ELR (cell line): ENCODE results near the gene PPME1.

ENCODE experiments used
- DNase-seq: peaks from one replicate; pipeline ENCODE4 v3.0.0-alpha.2; 2015; ENCODE audit warnings: low read depth

The PPME1 gene

DNA sequence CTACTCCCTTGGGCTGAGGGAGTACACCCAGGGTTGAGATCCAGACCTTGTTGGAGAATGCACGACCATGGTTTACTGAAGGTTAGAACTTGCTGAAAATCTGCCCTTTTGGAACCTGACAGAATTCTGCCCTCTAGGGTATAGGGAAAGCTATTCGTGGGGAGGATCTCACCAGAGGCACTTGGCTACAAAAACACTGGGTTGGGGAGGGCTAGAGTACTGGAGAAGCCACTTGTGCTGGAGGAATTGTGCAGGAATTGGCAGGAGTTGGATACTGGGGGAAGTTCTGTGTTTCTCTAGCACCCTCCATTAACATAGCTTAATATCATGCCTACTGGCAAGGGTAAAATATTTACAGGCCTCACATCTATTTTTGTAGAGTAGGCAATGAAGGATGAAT, 55.8 kb downstream of the PPME1 start:
- DNase-seq: no peak

DNA sequence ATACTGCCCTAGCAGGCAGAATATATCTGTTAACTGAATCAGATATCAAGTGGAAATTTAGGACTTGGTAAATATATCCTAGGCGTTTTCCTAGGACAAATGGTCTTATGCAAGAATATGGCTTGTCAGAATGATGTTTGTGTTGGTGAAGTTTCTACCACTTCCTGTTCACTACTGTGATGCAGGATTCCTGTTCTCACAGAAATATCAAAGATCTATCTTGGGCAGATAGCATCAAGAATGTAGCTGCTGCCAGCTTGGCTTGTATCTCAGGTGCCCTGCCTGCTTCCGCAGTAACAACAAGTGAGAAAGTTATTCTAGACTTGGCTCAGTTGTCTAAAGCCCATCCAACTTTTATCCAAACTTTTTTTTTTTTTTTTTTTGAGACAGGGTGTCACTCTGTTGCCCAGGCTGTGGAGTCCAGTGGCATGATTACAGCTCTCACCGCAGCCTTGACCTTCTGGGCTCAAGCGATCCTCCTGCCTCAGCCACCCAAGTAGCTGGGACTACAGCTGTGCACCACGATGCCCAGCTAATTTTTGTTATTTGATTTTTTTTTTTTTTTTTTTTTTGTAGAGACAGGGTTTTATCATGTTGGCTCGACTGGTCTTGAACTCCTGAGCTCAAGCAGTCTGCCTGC, 61.3 kb downstream of the PPME1 start:
- DNase-seq: no peak

DNA sequence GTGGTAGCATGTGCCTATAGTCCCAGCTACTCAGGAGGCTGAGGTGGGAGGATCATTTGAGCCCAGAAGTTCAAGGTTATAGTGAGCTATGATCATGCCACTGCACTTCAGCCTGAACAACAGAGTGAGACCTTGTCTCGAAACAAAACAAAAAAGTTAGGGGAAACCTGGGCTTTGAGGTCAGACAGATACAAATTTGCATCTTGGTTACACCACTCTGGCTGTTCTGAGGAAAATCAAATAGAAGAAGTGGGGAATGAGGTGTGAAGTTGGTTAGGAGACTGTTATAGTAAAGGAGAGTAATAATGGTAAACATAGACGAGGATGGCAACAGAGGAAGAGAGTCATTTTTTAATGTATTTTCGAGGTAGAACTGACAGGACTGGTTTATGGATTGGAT, 62.6 kb downstream of the PPME1 start:
- no peak for DNase-seq

DNA sequence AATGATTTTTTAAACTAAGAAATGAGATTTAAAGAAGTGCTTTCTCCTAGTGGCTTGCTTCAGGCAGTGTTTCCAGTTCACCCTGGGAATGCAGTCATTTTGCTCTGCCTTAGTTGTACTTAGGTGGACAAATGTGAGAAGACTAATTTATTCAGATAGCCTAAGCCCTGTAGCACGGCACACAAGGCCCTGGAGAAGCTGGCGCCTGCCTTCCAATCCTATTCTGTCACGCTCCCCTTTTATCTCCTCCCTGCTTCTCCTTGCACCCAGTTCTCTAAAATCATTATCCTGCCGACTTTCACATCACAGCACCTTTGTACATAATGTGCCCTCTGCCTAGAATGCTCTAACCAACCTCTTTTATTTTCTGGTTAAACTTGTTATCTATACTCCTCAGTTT, 64.0 kb downstream of the PPME1 start:
- no peak for DNase-seq

DNA sequence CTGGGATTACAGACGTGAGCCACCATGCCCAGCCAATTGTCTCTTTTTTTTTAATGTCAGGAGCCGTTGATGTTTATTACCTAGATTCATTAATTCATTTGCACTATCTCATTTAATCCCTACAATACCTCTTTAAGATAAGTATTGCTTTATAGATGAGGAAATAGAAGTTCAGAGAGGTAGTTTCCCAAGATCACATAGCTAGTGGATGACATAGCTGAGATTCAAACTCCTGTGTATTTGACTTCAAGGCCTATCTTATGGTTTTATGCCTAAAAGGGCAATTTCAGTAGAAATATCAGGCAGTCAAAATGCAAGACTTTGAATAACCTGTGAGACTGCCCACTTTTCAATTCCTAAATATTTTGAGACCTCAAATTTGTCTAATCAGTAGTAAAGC, 66.5 kb downstream of the PPME1 start:
- no peak for DNase-seq

DNA sequence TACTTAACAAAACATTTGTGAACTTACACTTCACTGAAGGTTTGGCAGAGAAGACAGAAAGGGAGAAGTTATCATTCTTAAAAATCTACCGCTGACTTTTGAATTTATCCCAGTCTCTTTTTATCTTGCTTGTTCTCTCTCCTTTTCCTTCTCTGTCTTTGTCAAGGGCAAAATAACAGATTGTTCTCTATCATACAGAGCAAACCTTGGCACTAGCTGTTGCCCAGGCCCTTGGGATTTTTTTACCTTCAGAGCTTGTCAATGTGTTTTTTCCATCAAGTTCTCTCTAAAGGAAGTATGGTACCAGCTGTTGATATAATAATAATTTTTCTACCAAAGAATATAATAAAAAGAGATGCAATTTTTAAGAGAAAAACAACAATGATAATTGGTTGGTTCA, 67.2 kb downstream of the PPME1 start:
- DNase-seq: no peak

DNA sequence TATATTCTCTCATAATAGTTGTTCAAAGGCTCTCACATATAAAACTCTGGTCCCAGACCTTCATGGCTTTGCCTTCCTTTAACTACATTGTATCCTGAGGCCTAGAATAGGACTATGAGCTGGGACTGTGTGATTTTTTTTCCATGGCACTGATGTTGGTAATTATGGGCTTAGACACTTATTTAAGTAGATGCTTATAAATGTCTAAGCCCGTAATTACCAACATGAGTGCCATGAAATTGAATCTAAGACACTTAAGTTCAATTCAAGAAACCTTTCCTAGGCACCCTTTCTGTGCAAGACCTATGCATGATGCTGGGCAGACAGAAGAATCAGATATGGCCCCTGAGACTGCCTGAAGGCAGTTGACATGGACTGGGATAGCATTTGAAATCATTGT, 77.4 kb downstream of the PPME1 start:
- no peak for DNase-seq

DNA sequence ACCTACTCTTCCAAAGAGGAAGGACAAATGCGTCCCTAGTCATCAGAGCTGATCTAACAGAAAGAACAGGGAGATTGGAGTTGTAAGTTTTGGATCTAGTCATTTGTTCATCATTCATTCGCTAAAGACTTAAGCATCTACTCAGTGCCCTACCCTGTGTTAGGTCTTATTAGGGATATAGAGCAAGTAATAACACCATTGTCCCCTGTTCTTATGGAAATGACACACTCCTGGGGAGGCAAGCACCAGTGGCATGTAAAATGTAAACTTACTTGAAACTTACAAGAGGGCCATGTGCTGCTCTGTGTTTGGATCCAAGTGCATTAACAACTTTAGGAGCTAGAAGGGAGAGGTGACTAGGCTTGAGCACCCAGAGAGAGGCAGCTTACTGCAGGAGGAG, 78.4 kb downstream of the PPME1 start:
- no peak for DNase-seq

DNA sequence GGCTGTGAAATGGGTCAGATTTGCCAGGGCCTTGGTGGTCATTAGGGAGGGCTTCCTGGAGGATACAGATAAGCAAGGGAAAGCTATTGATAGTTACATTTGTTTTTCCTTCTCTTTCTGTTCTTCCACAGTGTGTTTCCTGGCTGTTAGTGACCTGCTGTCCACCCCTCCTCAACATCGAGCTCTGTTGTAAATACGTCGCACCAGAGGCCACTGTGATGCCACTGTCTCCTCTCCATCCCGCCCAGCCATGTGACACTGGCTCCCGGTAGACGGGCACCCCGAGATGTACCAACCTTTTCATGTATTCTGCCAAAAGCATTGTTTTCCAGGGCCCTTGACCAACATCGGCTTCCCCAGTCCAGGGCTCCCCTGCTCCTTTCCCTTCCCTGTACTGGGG, 82.3 kb downstream of the PPME1 start:
- DNase-seq: no peak

DNA sequence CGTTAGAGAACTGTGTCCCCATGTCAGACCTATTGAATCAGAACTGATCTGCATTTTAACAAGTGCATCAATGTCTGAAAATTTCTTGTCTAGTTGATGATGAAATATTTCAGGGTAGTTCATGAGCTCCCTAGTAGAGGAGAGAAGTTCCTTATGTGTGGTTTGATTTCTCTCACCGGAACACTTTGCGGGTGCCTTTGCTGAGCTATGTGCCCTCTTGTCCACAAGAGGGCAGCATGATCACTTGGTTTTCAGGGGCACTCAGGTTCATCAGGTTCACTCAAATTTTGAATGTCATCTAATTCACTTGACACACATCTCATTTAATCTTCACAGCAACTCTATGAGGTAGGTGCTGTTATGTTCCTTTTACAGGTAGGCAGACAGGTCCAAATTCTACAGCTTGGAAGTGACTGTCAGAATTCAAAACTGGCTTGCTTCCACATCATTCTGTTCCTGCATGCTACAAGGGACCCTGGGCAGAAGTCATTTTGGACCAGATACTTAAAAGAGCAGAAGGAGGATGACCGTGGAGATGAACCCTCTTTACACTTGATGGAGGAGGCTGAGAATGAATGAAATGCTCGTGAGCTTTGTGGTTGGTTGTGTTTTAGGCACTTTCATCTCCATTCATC, 84.8 kb downstream of the PPME1 start:
- peak; percentile 64 for DNase-seq

DNA sequence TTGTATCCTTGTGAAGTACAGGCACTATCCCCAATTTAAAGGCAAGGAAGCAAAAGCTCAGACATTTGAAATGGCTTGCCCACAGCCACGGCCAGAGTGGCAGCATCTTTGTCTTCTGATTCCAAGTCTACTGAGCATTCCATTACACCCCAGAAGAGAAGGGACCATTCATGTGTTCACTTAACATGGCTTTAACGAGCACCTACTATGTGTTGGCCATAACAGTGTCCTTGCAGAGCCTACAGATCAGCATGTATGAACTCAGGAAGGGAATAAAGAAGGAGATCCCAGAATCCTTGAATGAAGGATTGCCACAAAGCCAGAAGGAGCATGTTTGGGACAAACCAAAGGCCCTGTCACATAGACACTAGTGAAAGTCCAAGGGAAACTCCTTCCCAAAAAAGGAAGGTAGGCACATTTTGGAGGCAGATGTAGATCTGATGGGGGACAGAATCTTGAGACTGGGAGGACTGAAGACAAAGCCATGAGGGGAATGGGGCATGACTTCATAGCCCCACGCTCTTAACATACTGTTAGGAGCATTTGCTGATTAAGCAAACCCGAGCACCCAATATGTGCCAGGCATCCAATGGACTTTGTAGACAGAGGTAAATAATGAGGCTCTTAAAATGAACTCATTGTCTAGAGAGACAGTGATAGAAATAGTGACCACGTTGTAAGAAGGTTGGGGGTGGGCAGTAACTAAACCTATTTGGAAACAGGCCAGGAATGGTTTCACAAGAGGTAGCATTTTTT, 85.5 kb downstream of the PPME1 start:
- no peak for DNase-seq

DNA sequence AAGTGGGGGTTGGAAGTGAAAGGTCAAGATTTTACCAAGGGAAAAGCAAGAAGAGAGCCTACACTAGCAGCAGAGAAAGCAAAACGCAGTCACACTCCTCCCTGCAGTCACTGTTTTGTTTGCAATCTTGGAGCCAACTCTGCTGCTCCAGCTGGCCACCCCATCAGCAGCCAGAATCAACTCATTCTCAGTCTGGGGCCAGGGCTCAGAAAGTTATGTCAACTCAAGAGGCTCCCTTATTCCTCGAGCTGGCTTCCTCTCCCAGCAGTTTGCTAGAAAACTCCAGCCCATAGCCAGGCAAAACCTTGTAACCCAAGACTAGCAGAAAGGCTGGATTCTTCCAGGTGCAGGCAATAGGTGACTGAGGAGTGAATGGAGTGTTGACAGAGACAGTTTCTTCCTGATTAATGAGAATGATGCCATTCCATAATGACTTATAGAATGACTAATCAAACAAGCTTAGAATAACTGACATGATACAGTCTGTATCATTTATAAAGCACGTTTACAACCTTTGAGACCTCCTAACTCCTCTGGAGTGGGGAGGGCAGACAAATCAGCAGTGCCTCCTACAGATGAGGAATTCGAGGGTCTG, 87.0 kb downstream of the PPME1 start:
- peak; percentile 16 for DNase-seq

DNA sequence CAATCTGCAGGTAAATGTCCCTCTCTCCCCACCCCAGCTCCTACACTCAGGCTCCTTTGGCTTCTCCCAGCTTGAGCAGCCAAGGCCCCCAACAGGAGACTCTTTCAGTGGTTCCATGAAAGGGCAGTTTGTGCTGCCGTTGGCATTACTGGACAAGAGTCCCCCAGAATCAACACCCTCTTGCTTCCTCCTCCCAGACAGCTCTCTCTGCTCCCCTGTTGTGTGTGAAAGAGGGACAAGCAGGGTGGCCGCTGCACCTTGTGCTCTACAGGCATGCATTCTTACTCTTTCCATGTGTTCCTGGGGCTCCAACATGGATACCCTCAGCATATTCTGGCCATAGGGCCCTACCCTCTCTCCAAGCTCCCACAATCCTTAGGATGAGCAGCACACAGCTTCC, 91.6 kb downstream of the PPME1 start:
- no peak for DNase-seq

DNA sequence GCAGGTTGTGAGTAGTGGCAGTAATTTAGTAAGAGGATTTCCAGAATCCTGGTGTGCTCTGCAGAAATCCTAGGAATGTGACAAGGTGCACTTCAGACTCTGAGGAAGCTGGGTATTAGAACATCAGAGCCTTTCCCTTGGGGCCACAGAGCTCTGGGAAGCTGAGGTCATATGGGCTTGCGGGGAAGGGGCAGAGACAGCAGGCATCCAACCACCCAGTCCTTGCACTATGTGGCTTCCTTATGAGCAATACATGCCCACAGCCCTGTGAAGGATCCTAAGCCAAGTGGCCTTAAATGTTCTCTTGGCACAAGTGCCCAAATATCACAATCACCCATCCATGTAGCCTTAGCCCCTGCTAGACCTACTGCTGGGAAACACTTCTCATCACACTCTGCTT, 94.2 kb downstream of the PPME1 start:
- DNase-seq: no peak

DNA sequence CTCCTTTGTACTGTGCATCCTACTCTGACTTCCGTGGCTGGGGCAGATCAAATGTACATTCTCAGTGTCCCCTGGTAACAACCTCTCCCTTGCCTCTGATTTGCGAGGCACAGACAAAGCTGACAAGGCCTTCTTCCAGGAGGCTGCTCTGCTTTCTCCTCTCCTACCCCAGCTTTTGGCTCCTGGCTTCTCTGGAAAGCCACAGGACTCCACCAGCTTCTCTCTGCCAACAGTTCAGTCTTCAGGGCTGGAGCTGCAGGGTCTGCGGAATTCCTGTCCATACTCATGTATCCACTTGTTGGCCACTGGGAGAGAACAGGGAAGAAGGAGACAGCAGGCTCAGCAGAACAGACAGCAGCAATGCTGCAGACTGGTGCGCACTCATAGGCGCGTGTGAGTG, 95.9 kb downstream of the PPME1 start:
- DNase-seq: no peak

DNA sequence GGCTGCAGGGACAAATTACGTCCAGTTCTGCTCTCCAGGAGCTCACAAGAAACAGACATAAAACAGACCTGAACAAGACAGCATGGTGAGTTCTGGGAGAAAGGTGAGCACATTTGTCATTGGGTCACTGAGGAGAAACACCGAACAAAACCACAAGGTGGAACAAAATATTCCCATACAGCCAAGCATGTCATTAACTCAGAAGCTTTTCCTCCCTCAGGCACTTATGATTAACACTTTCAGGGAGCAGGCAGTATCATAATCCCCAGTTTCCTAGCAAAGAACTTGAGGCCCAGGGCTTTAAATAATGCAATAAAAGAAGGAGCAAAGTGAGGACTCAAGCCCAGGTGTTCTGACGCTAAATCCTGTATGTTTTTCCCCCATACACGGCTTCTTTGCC, 97.4 kb downstream of the PPME1 start:
- DNase-seq: no peak

DNA sequence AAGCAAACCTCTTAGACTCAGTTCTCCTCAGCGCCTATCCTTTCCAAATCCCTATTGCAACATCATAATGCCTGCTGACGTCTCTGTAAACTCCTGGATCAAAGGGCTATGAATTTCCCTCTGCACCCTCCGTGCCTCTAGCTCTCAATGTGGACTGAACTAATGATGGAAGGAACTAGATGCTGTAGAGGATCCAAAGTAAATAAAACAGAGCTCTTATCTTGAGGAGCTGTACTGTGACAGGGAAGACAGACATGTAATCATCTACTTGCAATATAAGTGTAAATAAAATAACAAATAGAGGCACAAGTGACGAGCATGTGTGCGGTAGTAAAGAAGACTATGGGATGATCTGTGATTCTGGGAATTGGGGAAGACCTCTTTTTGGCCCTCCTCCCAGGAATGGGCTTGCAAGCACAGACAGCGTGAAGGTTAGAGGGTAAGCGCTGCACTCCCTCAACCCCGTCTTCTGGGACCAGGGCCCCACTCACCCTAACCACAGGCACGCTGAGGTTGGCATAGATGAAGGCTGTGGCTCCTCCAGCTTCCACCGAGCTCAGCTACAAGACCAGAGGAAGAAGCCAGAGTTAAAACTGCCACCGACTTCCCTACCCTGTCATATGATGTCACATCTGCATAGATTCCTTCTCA, 98.2 kb downstream of the PPME1 start:
- no peak for DNase-seq

DNA sequence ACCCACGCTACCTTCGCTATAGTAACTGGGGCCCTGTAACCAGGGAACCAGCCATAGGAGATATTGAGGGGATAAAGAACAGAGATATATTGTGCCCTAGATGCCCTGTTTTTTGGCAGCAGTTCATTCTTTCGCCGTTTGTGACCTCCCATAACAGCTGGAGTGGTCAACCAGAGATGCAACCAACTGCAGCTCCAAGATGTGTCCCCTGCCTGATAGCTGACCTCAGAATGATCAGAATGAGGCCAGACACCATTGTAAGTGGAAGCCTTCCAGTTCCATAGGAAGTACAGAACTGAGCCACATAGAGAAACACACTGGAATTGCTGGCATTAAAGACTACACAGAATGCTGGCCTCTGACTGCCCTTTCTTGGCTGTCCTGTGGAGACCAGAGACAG, 101.2 kb downstream of the PPME1 start:
- DNase-seq: no peak

DNA sequence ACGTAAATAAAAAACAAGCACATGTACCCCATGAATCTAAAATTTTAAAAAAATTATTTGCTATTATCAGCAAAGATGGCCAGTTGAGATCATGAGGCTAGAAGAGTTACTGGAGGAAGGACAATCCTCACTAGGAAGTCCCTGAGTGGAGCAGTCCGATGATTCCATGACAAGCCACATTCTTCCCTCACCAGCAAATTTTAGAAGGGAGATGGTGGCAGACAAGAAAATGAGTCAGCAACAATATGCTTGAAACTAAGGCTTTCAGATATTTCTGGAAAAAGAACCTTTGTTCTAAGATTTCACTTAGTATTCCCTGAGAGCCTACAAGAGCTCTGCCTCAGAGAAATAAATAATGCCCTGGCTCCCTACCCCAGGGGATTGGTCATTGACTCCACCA, 105.5 kb downstream of the PPME1 start:
- peak; percentile 35 for DNase-seq

DNA sequence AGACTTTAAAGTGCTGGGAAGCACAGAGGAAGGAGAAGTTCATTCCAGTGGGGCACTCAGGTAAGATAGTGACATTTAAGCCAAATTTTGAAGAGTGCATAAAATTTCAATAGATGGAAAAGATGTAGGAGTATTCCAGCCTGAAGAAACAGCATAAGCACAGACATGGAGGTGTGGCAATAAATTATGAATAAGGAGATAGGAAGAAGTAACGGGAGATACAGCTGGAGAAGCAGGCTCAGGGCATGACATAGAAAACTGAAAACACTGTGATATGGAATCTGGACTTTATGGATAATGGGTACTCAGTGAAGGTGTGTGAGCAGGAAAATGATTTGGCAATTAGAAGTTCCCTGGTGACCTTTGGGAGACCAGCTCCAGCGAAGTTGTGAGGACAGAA, 107.0 kb downstream of the PPME1 start:
- no peak for DNase-seq

DNA sequence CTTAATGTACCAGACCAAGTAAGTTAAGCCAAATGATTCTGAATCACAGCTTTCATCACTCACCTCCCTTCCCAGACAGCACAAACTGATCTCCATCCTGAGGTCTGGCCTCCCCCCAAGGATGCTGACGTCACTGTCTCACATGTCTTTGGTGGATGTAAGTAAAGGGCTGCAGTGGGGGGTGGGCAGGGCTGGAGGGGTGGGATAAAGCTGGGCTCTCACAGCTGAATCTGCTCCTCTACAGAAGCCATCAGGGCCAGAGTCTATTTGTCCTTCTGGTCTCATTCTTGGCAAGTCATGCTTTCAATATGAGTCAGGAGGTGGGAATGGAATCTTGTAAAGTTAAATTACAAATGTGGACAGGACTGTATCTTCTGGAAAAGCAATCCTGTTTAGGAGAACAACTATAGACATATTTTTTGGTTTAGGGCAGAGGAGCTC, 107.7 kb downstream of the PPME1 start:
- DNase-seq: peak; percentile 87

DNA sequence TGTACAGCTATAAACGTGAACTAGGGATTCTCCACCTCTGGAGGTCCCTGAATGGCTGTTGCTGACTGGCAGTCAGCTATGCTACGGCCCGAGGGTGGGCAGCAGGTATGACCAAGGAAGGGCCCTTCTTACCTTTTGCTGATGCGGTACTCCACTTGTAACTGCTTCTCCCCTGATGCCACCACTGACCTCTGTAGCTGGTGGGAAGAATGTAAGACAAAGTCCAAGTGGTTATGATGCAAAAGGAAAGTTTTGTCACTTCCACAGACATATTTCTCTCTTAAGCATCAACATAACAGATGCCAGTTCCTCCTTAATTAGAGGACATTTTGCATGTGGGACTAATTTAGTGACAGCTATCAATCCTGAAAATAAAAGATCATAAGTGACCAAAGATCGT, 108.2 kb downstream of the PPME1 start:
- no peak for DNase-seq

DNA sequence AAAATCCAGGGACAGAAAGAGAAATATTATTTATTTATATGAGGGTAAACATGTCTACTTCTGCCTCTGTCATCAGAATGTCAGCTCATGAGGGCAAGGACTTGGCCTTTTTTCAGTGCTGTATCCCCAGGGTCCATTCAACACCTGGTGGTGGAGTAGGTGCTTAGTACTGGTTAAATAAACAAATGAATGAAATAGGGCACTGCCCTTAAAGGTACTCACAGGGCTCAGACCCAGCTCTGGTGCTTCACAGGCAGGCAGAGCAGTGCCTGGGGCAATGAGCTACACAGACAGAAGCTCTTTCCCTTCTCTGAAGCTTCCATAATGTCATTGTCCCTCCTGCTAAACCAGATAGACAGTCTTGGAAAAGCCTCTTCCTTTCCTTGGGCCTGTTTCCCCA, 109.4 kb downstream of the PPME1 start:
- no peak for DNase-seq
